ENCODE measurements around the gene OSER1. TPM values are rescaled to one million over a fixed set of nuclear protein-coding genes. Genes with fewer than 3 reads are reported as not detected.

Gene OSER1
- total RNA-seq: 46.2 TPM

GRCh38 chr20:44210406-44211176 lies at the start of gene OSER1:
OSER1 (minus strand) TSS chr20:44210771; CDS start chr20:44206957, 3,814 bp downstream.

GRCh38 chr20:44247131-44247571 lies 36.6 kb upstream of the OSER1 start, which contains the start of gene GDAP1L1:
GDAP1L1 (plus strand) TSS chr20:44247308; CDS start chr20:44247335, 27 bp downstream.

GRCh38 chr20:44187054-44187771 lies 23.4 kb downstream of the OSER1 start, which contains the start of gene JPH2:
JPH2 (minus strand) TSS chr20:44187188; CDS start chr20:44186705, 483 bp downstream.

Other genes with a start within 250 kb of the OSER1 start
- gene JPH2, start 23.6 kb downstream of the OSER1 start, total RNA-seq: 14.8 TPM
- gene GDAP1L1, start 36.5 kb upstream of the OSER1 start, total RNA-seq: 13.6 TPM
- gene FITM2, start 100.4 kb upstream of the OSER1 start, total RNA-seq: 9.3 TPM
- gene R3HDML, start 126.3 kb upstream of the OSER1 start, total RNA-seq: not detected
- gene HNF4A, start 144.9 kb upstream of the OSER1 start, total RNA-seq: 2.3 TPM

Measured in camera-type eye (tissue), 1 donor.